Epidermal melanocyte (primary cell): ENCODE measurements around the gene SERPINB5.

ENCODE experiments used
- DNase-seq: peaks from one replicate; pipeline ENCODE4 v3.0.0; 2011; ENCODE audit warnings: low spot score; ENCODE audit not compliant: insufficient read length

The SERPINB5 gene

GRCh38 chr18:63468575-63468974 is 8.2 kb upstream of the SERPINB5 start:
- no peak for DNase-seq

- no peak for DNase-seq
Observed at GRCh38 chr18:63470751-63471150, 6.0 kb upstream of the SERPINB5 start.

DNA sequence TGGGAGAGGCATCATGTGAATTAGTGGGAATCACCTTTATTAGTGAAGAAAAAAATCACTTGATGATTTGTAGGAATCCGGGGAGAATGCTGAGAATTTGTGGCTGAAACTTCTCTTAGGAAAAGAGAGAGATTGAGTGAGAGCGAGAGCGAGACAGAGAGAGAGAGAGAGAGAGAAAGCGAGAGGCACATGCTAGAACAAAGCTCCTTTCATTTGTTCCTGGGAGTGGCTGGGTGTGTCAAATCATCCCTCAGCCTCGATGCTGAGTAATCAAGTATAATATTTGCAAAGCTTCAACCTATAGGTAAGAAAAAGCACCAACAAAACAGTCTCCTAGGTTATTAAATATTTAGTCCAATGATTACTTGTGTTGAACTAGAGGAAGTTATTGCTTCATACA is 4.4 kb upstream of the SERPINB5 start:
- DNase-seq, result no peak

DNA sequence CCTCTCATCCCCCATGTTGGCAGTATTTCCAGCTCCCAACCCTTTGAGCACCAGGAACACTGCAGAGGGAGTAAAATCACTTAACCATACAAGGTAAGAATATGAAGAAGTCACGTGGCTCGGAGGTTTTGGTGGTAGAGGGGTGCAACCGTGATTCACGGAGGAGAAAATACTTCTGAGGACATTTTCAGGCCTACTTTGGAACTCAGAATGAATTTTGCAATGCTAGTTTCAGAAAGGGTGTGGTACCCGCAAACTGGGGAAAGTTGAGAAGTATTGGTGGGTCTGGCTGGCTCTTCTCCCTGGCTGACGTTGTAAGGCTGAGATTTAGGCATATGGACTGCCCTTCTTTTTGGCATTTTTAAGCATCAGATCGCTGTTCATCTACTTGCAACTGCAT is 442 bp downstream of the SERPINB5 start:
- DNase-seq, result no peak

DNA sequence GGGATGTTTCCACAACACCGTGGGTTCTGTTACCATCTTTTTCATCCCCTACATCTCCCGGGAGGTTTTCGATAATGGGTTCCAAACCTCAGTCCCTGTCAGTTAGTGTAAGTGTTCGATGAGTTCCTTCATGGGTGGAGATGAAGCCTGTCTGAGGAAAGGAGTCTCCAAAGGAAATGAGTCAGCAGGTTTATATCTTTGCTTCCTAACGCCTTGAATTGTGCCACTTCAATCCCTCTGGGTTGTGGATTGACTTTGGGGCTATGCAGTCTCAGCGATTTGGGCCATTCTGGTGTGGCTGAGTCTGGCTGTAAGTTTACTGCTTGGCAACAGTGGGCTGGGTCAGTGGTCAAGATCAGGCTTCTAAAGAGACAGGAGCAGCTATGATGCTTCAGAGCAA is 1.2 kb downstream of the SERPINB5 start:
- DNase-seq, result no peak

- DNase-seq, result no peak
Observed at GRCh38 chr18:63479826-63480225, 3.1 kb downstream of the SERPINB5 start.

GRCh38 chr18:63480476-63480875 is 3.7 kb downstream of the SERPINB5 start:
- no peak for DNase-seq

- no peak for DNase-seq
Observed at GRCh38 chr18:63480915-63481314, 4.2 kb downstream of the SERPINB5 start.

DNA sequence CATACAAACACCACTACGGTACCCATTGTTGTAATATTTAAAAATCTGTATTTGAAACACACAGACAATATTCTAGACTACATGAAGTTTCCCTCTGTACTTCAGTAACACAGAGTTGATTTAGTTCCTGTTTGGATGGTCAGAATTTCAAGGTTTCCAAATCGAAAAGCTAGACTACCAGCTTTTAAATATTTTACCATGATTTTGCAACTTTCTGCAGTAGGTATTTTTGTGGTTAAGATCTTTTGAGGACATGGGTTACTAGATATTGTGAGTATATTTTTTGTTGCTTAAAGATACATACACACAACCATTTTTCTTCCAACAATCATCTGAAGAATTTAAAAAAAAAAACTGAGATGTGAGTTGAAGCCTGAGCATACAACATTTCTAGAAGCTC is 10.9 kb downstream of the SERPINB5 start:
- DNase-seq, result no peak

- DNase-seq, result no peak
Observed at GRCh38 chr18:63488160-63488559, 11.4 kb downstream of the SERPINB5 start.

DNA sequence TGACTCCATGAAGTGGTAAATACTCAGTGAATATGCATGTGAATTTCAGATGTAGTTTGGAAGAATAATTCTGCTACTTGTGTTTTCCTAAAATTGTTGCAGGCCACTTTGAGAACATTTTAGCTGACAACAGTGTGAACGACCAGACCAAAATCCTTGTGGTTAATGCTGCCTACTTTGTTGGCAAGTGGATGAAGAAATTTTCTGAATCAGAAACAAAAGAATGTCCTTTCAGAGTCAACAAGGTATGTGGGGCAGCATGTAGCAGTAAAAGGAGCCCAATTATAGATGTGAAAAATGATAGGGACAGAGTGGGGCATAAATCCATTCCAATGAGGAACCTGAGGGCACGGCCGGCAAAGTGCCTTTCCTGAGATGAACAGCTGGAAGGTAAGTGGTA is 16.1 kb downstream of the SERPINB5 start:
- DNase-seq, result no peak

GRCh38 chr18:63495675-63496074 is 18.9 kb downstream of the SERPINB5 start:
- no peak for DNase-seq

DNA sequence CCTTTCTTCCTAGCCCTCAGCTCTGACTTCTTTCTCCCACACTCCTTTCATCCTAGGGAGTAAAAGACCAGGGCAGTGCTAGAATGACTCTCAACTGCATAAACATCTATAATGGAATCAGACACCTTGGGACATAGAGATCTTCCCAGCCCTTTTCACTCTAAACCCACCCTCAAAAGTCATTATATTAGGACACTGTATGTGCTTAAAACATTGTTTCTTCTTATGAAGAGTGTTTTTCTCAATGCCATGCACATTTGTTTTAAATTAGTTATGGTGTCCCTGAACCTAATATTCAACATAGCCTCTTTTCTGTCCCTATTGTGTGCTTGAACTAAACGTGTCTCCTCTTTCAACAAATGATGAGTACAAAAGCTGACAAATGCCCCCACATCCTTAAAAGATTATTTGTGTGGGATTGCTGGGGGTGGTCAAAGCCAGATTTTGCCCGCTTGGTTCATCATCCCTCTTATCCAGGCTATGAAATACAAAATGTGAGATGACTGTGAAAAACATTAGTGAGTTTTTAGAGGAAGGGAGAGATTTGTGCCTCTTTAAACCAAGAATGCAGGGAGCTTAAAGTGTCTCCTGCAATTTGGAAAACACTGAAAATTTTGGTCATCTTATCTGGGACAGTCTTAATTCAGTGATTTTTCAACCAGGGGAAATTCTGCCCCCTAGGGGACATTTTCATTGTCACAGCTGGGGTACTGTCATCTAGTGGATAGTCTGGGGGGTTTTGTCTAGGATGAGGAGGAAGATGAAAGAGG is 29.0 kb downstream of the SERPINB5 start:
- DNase-seq, result no peak

- no peak for DNase-seq
Observed at GRCh38 chr18:63506336-63506646, 29.5 kb downstream of the SERPINB5 start.

- no peak for DNase-seq
Observed at GRCh38 chr18:63508596-63508995, 31.8 kb downstream of the SERPINB5 start.

- no peak for DNase-seq
Observed at GRCh38 chr18:63511285-63511684, 34.5 kb downstream of the SERPINB5 start.

GRCh38 chr18:63514326-63514725 is 37.6 kb downstream of the SERPINB5 start:
- DNase-seq, result no peak

DNA sequence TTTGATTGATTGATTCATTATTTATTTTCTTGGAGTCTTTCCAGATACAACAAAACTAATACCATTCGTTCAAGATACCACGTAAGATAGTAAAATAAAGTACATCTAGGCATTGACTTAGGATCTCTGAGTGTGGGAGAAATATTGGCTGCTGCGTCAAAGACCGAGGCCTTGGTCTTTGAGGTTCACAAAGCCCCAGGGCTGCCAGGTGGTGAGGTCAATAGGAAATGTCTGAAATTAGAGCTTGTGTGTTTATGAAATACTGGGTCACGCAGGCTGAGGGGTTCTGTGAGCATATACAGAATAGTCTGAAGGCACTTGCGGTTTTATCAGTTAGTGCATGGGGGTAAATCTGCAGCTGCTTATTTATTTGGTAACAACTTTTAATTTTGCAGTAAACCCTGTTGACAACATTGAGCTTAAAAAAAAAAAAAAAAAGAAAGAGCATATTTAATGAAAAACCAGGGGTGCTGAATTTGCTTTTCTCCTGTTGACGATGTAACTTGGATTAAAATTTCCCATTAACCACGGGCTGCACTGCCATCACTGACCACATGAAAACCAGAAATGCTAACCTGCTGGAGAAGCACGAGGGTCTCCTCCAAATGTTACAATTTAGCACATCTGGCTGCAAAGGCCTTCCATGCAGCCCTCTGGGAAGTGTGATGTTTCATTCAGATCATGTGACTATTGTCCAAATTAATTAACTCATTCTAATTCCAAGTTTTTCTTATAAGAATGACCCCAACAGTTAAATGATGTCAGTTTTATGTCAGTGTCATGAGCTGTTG is 38.3 kb downstream of the SERPINB5 start:
- DNase-seq, result no peak

DNA sequence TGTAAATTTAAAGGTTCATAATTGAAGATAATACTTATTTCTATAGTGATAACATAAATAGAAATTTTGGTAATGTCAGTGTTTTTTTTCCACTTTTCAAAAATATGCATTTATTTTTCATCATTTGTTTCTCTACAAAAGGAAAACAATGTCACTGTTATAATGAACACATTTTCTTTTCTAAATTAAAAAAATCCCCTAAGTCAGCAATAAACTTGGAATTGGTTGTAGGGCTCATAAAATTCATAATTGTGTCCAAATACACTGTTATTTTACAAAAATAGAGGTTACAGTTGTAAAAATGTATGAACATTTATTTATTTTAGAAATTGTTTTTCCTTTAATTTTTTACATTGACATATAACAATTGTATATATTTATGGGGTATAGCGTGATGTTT is 39.0 kb downstream of the SERPINB5 start:
- no peak for DNase-seq

GRCh38 chr18:63518178-63519012 is 41.6 kb downstream of the SERPINB5 start:
- peak; percentile 47 for DNase-seq

DNA sequence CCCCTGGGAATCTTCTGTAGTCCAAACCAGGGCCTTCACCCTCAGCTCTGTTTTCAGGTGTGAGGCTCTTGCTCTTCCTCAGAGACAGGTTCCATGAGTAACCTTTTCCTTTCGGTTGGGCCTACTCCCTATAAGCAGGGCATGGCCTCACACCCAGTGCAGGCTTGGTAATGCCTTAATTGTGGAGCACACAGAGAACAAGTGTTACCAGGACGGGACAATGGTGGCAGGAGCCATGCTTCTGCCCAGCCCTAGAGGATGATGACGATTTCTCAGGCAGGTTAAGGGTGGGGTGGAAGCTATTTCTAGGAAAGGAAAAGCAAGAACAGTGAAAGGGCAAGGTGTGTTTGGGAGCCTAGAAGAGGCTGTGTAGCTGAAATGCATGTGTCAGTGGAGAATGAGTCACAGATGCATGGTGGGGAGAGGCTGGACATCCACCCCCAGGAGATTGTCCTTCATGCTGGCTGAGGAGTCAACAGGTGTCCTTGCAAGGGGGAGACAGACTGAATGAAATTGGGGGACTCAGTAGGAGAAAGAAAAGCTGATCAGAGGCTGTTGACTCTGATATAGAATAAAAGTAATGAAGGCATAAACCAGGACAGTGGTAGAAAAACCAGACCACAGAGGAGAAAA is 43.4 kb downstream of the SERPINB5 start:
- no peak for DNase-seq

DNA sequence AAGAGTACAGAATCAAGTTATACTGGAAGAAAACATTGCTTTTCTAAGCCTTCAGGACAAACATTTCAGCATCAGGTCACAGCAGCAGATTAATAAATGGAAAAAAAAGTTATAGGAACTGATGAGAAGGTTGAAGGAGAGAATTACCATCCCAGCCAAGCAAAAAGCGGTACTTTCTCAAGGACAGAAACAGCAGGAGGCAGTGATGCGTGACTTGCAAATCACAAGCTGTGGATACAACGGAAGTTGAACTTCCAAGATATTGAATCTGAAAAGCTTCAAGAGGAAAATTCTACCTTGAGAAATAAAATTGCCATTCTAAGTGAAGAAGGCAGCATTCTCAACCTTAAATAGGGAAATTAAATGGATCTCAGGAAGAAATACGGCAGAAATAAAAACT is 46.9 kb downstream of the SERPINB5 start:
- no peak for DNase-seq
